ENCODE results near the gene PALB2.

The PALB2 gene

GRCh38 chr16:23634461-23635036 lies 6.6 kb downstream of the PALB2 start:
- no peak for TF ChIP-seq CTCF (IDR thresholded peaks at IDR 0.05)

- TF ChIP-seq CTCF (IDR thresholded peaks at IDR 0.05): no peak
Measured at GRCh38 chr16:23629516-23629915, 11.6 kb downstream of the PALB2 start.

GRCh38 chr16:23624092-23624491 lies 17.0 kb downstream of the PALB2 start:
- TF ChIP-seq CTCF (IDR thresholded peaks at IDR 0.05): no peak

- TF ChIP-seq CTCF (IDR thresholded peaks at IDR 0.05): no peak
Measured at GRCh38 chr16:23615805-23616204, 25.3 kb downstream of the PALB2 start.

- TF ChIP-seq CTCF (IDR thresholded peaks at IDR 0.05): no peak
Measured at GRCh38 chr16:23611936-23612335, 29.2 kb downstream of the PALB2 start.

GRCh38 chr16:23609929-23610328 lies 31.2 kb downstream of the PALB2 start:
- TF ChIP-seq CTCF (IDR thresholded peaks at IDR 0.05): no peak

DNA sequence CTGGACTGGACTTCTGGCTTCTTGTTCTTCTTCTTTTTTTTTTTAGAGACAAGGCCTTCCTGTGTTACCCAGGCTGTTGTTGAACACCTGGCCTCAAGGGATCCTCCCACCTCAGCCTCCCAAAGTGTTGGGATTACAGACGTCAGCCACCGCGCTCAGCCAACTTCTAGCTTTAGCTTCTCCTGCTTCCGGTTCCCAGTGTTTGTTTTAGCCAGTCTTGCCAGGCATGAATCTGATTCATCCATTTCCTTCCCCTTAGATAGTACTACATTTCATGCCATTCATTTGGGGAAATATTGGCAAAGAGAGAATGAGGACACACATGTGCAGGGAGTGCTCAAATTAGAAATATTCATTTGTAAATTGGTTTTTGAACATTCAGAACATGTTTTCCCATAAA lies 32.9 kb downstream of the PALB2 start:
- no peak for TF ChIP-seq CTCF (IDR thresholded peaks at IDR 0.05)

GRCh38 chr16:23607726-23608125 lies 33.4 kb downstream of the PALB2 start:
- no peak for TF ChIP-seq CTCF (IDR thresholded peaks at IDR 0.05)

Data from LNCAP (cell line).